IMR-90 (cell line): Measurements from ENCODE around the gene CTNNA1. TPM values are rescaled to one million over a fixed set of nuclear protein-coding genes. Genes with fewer than 3 reads are reported as not detected.

Experiments
- ATAC-seq: fragments of 200-7000 bp; cut with Tn5 transposase; 2 replicates; pipeline ENCODE4 v1.9.1; 2020; ENCODE audit warnings: low read depth, mild to moderate bottlenecking, moderate library complexity
- BruUV-seq: library from RNA; stranded (reverse); fragments of 400-500 nt; replicated peaks from 2 replicates; lab custom pipeline; 2021; lab: Mats Ljungman, UMichigan
- CTCF ChIA-PET: fragments of 300-600 bp; formaldehyde crosslinking; extraction: SDS; loops from one replicate; lab custom pipeline; 2021; ENCODE audit warnings: antibody characterized with exemption; lab: Yijun Ruan, JAX
- POLR2A ChIA-PET: fragments of 300-600 bp; sonication (Branson Sonifier 250); formaldehyde crosslinking; loops from one replicate; lab custom pipeline; 2022; ENCODE audit warnings: antibody characterized with exemption; ENCODE audit not compliant: unreplicated experiment; lab: Charles Lee
- DNase-seq: peaks from one replicate; pipeline ENCODE4 v3.0.0; 2013
- H2AFZ ChIP-seq: replicated peaks from 2 replicates; pipeline ENCODE3; 2013; ENCODE audit warnings: low read length, mild to moderate bottlenecking; ENCODE audit not compliant: poor library complexity
- H2AK5ac ChIP-seq: 2 replicates; pipeline ENCODE4 v1.6.1; 2013; ENCODE audit warnings: low read depth, low read length, inconsistent platforms
- H2AK9ac ChIP-seq: replicated peaks from 2 replicates; pipeline ENCODE3; 2013; ENCODE audit warnings: mild to moderate bottlenecking, low read depth, low read length, moderate library complexity; ENCODE audit not compliant: poor library complexity
- H2BK120ac ChIP-seq: 2 replicates; pipeline ENCODE4 v1.6.1; 2013; ENCODE audit warnings: low read depth, low read length, inconsistent platforms
- H2BK15ac ChIP-seq: 3 replicates; pipeline ENCODE4 v1.6.1; 2013; ENCODE audit warnings: low read depth, low read length, inconsistent platforms
- H2BK20ac ChIP-seq: 2 replicates; pipeline ENCODE4 v1.6.1; 2013; ENCODE audit warnings: low read depth, mild to moderate bottlenecking, inconsistent platforms, low read length, moderate library complexity
- H2BK5ac ChIP-seq: 2 replicates; pipeline ENCODE4 v1.6.1; 2013; ENCODE audit warnings: mild to moderate bottlenecking, low read depth, low read length, inconsistent platforms; ENCODE audit not compliant: poor library complexity, severe bottlenecking
- H3K14ac ChIP-seq: replicated peaks from 2 replicates; pipeline ENCODE4 v1.6.1; 2013; ENCODE audit warnings: low read depth, low read length, inconsistent platforms
- H3K18ac ChIP-seq: 2 replicates; pipeline ENCODE4 v1.6.1; 2013; ENCODE audit warnings: low read depth, low read length, control low read depth
- H3K23ac ChIP-seq: 2 replicates; pipeline ENCODE4 v1.6.1; 2013; ENCODE audit warnings: low read depth, low read length, inconsistent platforms
- H3K27ac ChIP-seq: 2 replicates; pipeline ENCODE4 v1.5.1; 2013; ENCODE audit warnings: mild to moderate bottlenecking, control low read depth, low read length; ENCODE audit not compliant: insufficient read depth
- H3K27me3 ChIP-seq: 2 replicates; pipeline ENCODE4 v1.6.1; 2013; ENCODE audit warnings: low read length; ENCODE audit not compliant: control insufficient read depth, insufficient read depth
- H3K36me3 ChIP-seq: 2 replicates; pipeline ENCODE4 v1.6.1; 2013; ENCODE audit warnings: low read length, mixed read lengths; ENCODE audit not compliant: control insufficient read depth, insufficient read depth
- H3K4ac ChIP-seq: 2 replicates; pipeline ENCODE4 v1.6.1; 2013; ENCODE audit warnings: low read depth, low read length, inconsistent platforms
- H3K4me1 ChIP-seq: 2 replicates; pipeline ENCODE4 v1.6.1; 2013; ENCODE audit warnings: low read length, mixed read lengths; ENCODE audit not compliant: control insufficient read depth, insufficient read depth
- H3K4me2 ChIP-seq: 2 replicates; pipeline ENCODE4 v1.6.1; 2013; ENCODE audit warnings: low read depth, mild to moderate bottlenecking, control low read depth, low read length, moderate library complexity
- H3K4me3 ChIP-seq: 2 replicates; pipeline ENCODE4 v1.5.1; 2013; ENCODE audit warnings: low read depth, mild to moderate bottlenecking, control low read depth, low read length, moderate library complexity; ENCODE audit not compliant: insufficient read depth
- H3K56ac ChIP-seq: 2 replicates; pipeline ENCODE4 v1.6.1; 2013; ENCODE audit warnings: low read length, inconsistent platforms; ENCODE audit not compliant: insufficient read depth; ENCODE audit errors: extremely low read depth
- H3K79me1 ChIP-seq, 2 experiments: 2 replicates each; pipeline ENCODE4 v1.6.1; 2013; ENCODE audit warnings: low read length in 2 of 2, inconsistent platforms in 1 of 2, low read depth in 1 of 2
- H3K9ac ChIP-seq: 2 replicates; pipeline ENCODE4 v1.6.1; 2013; ENCODE audit warnings: low read depth, low read length, control low read depth
- H3K9me1 ChIP-seq: 2 replicates; pipeline ENCODE4 v1.6.1; 2013; ENCODE audit warnings: low read length, inconsistent platforms; ENCODE audit not compliant: insufficient read depth
- H3K9me3 ChIP-seq: 2 replicates; pipeline ENCODE4 v1.6.1; 2013; ENCODE audit warnings: low read length; ENCODE audit not compliant: control insufficient read depth, insufficient read depth
- H4K20me1 ChIP-seq: 2 replicates; pipeline ENCODE4 v1.6.1; 2013; ENCODE audit warnings: low read length, inconsistent platforms; ENCODE audit not compliant: insufficient read depth
- H4K5ac ChIP-seq: 2 replicates; pipeline ENCODE4 v1.6.1; 2013; ENCODE audit warnings: mild to moderate bottlenecking, low read depth, low read length, control low read depth
- H4K8ac ChIP-seq, 2 experiments: 2 replicates each; pipeline ENCODE4 v1.6.1; 2013; ENCODE audit warnings: low read depth in 2 of 2, low read length in 2 of 2, control low read depth in 1 of 2, inconsistent platforms in 1 of 2
- H4K91ac ChIP-seq: 2 replicates; pipeline ENCODE4 v1.6.1; 2013; ENCODE audit warnings: low read depth, low read length, inconsistent platforms; ENCODE audit not compliant: insufficient read depth
- BHLHE40 ChIP-seq: fragments of 150-350 bp; IDR thresholded peaks from 2 replicates; pipeline ENCODE4 v1.6.1; 2016; ENCODE audit warnings: mild to moderate bottlenecking, low read depth, low read length
- CEBPB ChIP-seq: IDR thresholded peaks from 2 replicates; pipeline ENCODE4 v1.6.1; 2012; ENCODE audit warnings: low read depth, low read length, improper control_type of control experiment
- CHD1 ChIP-seq: IDR thresholded peaks from 2 replicates; pipeline ENCODE4 v1.6.1; 2012; ENCODE audit warnings: low read depth, low read length, improper control_type of control experiment
- FOS ChIP-seq: fragments of 150-350 bp; IDR thresholded peaks from 2 replicates; pipeline ENCODE4 v1.6.1; 2016; ENCODE audit warnings: low read depth, low read length
- MAFK ChIP-seq: IDR thresholded peaks from 2 replicates; pipeline ENCODE4 v1.6.1; 2012; ENCODE audit warnings: low read depth, low read length, improper control_type of control experiment
- MAZ ChIP-seq: IDR thresholded peaks from 2 replicates; pipeline ENCODE4 v1.6.1; 2012; ENCODE audit warnings: low read depth, mild to moderate bottlenecking, low read length, improper control_type of control experiment, moderate library complexity, borderline replicate concordance
- MXI1 ChIP-seq: IDR thresholded peaks from 2 replicates; pipeline ENCODE4 v1.6.1; 2012; ENCODE audit warnings: low read depth, mild to moderate bottlenecking, low read length, moderate library complexity, borderline replicate concordance
- NFE2L2 ChIP-seq: fragments of 150-350 bp; IDR thresholded peaks from 2 replicates; pipeline ENCODE4 v1.6.1; 2016; ENCODE audit warnings: low read depth, mild to moderate bottlenecking, low read length
- POLR2A ChIP-seq: IDR thresholded peaks from 2 replicates; pipeline ENCODE4 v1.6.1; 2012; ENCODE audit warnings: mild to moderate bottlenecking, low read depth, low read length
- RAD21 ChIP-seq: IDR thresholded peaks from 2 replicates; pipeline ENCODE4 v1.6.1; 2012; ENCODE audit warnings: low read length, improper control_type of control experiment
- RCOR1 ChIP-seq: IDR thresholded peaks from 2 replicates; pipeline ENCODE4 v1.6.1; 2012; ENCODE audit warnings: mild to moderate bottlenecking, low read length, improper control_type of control experiment; ENCODE audit not compliant: insufficient replicate concordance
- RFX5 ChIP-seq: IDR thresholded peaks from 2 replicates; pipeline ENCODE4 v1.8.0; 2012; ENCODE audit warnings: low read depth, mild to moderate bottlenecking, low read length, moderate library complexity
- SMC3 ChIP-seq: fragments of 150-350 bp; IDR thresholded peaks from 2 replicates; pipeline ENCODE4 v1.6.1; 2016; ENCODE audit warnings: low read depth, mild to moderate bottlenecking, antibody characterized with exemption, low read length, moderate library complexity
- WGBS, 2 experiments: methylation state at CpG; one replicate each; pipeline versions ENCODE4 v1.1.5 to v1.1.7; 2013; ENCODE audit warnings: missing lambda C conversion rate in 2 of 2; ENCODE audit not compliant: insufficient read length in 1 of 2; ENCODE audit errors: extremely low coverage in 2 of 2; 5-methylcytosine and 5-hydroxymethylcytosine counted together
- dilution Hi-C: fragments of 300-500 bp; cut with HindIII; formaldehyde crosslinking; loops from one replicate; pipeline ENCODE4 v1.14.3; 2018; ENCODE audit warnings: low sequenced_read_pairs; ENCODE audit not compliant: unreplicated experiment
- in situ Hi-C: fragments of 300-500 bp; cut with MboI; formaldehyde crosslinking; loops from 3 replicates; pipeline ENCODE4 v1.14.3; 2019; ENCODE audit warnings: low sequenced_read_pairs, inconsistent platforms, mixed read lengths
- intact Hi-C: fragments of 100-400 bp; cut with micrococcal nuclease; formaldehyde crosslinking; loops from 2 replicates; pipeline ENCODE4 v1.10.0; 2022
- polyA plus RNA-seq, 3 experiments: library from polyadenylated mRNA; depleted of rRNA; stranded (reverse); fragments of >200 nt; gene quantifications; 2 replicates each; pipeline ENCODE4 v1.2.3, GENCODE V29; 2012; ENCODE audit warnings: low replicate concordance in 1 of 3
- total RNA-seq: library from RNA; depleted of rRNA; stranded (reverse); fragments of >200 nt; gene quantifications from 2 replicates; pipeline ENCODE4 v1.2.3, GENCODE V29; 2012
- TF ChIP-seq, protein P1 (sequence below): conservative IDR thresholded peaks from 2 replicates; pipeline ENCODE4 v1.5.1; 2012; ENCODE audit warnings: mild to moderate bottlenecking, low read depth, low read length, improper control_type of control experiment
- TF ChIP-seq, protein P2 (sequence below): fragments of 150-350 bp; IDR thresholded peaks from 2 replicates; pipeline ENCODE4 v1.6.1; 2016; ENCODE audit warnings: low read depth, mild to moderate bottlenecking, low read length, moderate library complexity, borderline replicate concordance
- TF ChIP-seq, protein P3 (sequence below): fragments of 150-350 bp; IDR thresholded peaks from 2 replicates; pipeline ENCODE4 v1.6.1; 2017; ENCODE audit warnings: mild to moderate bottlenecking, antibody characterized with exemption, low read length, low read depth

Gene CTNNA1
- total and polyA plus RNA-seq, 2 of the 4 experiments (the other 2 are of a cell fraction), result 220 to 471 TPM

DNA sequence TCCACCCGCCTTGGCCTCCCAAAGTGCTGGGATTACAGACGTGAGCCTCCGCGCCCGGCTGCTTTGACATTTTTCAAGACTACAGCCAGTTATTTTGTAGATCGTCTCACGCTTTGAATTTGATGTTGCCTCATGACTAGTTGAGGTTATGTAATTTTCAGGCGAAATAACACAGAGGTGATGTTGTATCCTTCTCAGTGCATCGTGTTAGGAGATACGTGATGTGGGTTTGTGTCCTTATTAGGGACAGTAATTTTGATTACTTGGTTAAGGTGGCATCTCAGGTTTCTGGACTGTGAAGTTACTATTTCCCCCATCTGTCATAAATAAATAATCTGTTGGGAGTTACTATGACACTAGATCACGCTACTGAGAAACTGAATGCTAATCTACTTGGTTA lies 25.0 kb downstream of the CTNNA1 start:
- Histone ChIP-seq H3K9ac (no peak overlapping the region), H2AFZ (no peak overlapping the region), H2AK5ac (no peak overlapping the region), H3K27ac (no peak overlapping the region), H3K56ac (no peak overlapping the region), H3K79me1 (peaks cover 11 to 55% of the 10 kb centered on the region in 2 experiments), H2BK5ac (no peak overlapping the region), H3K23ac (no peak overlapping the region), H4K91ac (no peak overlapping the region), H3K36me3 (peaks cover 20% of the 10 kb centered on the region), H2BK120ac (no peak overlapping the region), H3K4ac (no peak overlapping the region), H2BK15ac (no peak overlapping the region), H2BK20ac (no peak overlapping the region), H4K8ac (no peak overlapping the region), H3K14ac (no peak overlapping the region), H3K9me3 (no peaks in the 10 kb centered on the region), H4K5ac (no peak overlapping the region), H3K27me3 (no peaks in the 10 kb centered on the region), H3K4me3 (no peak overlapping the region), H3K4me1 (0 out of 2 replicates have a peak, but pooled peaks cover 3% of the 10 kb centered on the region), H3K4me2 (no peak overlapping the region), H3K18ac (no peak overlapping the region), H4K20me1 (peaks cover 69% of the 10 kb centered on the region), H3K9me1 (peaks cover 6% of the 10 kb centered on the region; the same call in 1 of the 2 replicates), H2AK9ac (no peak overlapping the region)
- intact Hi-C loops, result no loop called here
- ChIA-PET POLR2A (no interaction called here), CTCF (interaction anchor here (0.6 kb wide), 1 partner anchor 16 kb away, joined by 5 read pairs; no protein-coding TSS in a partner anchor)
- WGBS, 2 experiments, result 96% methylated on average over 5 of the region's 11 CpGs; no CpG with 5 or more reads in 1 of the 2 experiments
- in situ Hi-C loops, result no loop called here
- ATAC-seq (no peak), DNase-seq (no peak)
- dilution Hi-C loops, result no loop called here
- BruUV-seq, result no TSS peak
- TF ChIP-seq, protein P1, sequence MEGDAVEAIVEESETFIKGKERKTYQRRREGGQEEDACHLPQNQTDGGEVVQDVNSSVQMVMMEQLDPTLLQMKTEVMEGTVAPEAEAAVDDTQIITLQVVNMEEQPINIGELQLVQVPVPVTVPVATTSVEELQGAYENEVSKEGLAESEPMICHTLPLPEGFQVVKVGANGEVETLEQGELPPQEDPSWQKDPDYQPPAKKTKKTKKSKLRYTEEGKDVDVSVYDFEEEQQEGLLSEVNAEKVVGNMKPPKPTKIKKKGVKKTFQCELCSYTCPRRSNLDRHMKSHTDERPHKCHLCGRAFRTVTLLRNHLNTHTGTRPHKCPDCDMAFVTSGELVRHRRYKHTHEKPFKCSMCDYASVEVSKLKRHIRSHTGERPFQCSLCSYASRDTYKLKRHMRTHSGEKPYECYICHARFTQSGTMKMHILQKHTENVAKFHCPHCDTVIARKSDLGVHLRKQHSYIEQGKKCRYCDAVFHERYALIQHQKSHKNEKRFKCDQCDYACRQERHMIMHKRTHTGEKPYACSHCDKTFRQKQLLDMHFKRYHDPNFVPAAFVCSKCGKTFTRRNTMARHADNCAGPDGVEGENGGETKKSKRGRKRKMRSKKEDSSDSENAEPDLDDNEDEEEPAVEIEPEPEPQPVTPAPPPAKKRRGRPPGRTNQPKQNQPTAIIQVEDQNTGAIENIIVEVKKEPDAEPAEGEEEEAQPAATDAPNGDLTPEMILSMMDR, result no peak
- TF ChIP-seq, protein P2, sequence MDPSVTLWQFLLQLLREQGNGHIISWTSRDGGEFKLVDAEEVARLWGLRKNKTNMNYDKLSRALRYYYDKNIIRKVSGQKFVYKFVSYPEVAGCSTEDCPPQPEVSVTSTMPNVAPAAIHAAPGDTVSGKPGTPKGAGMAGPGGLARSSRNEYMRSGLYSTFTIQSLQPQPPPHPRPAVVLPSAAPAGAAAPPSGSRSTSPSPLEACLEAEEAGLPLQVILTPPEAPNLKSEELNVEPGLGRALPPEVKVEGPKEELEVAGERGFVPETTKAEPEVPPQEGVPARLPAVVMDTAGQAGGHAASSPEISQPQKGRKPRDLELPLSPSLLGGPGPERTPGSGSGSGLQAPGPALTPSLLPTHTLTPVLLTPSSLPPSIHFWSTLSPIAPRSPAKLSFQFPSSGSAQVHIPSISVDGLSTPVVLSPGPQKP, result no peak
- TF ChIP-seq CHD1 (no peak), MAZ (no peak), RCOR1 (no peak), BHLHE40 (no peak), NFE2L2 (no peak), MXI1 (no peak), RFX5 (no peak), POLR2A (no peak), FOS (no peak), RAD21 (no peak), MAFK (no peak), SMC3 (no peak), CEBPB (no peak)
- TF ChIP-seq, protein P3, sequence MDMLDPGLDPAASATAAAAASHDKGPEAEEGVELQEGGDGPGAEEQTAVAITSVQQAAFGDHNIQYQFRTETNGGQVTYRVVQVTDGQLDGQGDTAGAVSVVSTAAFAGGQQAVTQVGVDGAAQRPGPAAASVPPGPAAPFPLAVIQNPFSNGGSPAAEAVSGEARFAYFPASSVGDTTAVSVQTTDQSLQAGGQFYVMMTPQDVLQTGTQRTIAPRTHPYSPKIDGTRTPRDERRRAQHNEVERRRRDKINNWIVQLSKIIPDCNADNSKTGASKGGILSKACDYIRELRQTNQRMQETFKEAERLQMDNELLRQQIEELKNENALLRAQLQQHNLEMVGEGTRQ, result no peak
